ENCODE data around the gene GHRL.

DNA sequence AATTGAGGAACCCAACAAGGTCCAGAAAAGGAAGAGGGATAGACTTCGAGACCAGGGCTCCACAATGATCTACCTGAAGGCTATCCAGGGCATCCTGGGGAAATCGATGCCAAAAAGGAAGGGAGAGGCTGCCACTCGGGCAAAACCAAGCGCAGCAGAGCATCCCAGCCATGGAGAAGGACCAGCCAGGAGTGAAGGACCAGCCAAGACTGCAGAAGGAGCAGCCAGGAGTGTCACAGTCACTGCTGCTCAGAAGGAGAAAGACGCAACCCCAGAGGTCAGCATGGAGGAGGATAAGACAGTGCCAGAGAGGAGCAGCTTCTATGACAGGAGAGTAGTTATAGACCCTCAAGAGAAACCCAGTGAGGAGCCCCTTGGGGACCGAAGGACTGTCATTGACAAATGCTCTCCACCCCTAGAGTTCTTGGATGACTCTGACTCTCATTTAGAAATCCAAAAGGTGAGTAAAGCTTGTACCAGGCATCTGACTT, 32.5 kb downstream of the GHRL start:
- no peak for TF ChIP-seq CTCF (conservative IDR thresholded peaks at IDR 0.05)
- no peak for TF ChIP-seq EZH2 (IDR thresholded peaks at IDR 0.05; ENCODE audit: low read depth)

Data from PC-9 (cell line).